Parathyroid adenoma (tissue), 2 donors: ENCODE results near the gene LIPH.

Experiments
- H2AFZ ChIP-seq: fragments of 300-600 bp; sonication (generic); one replicate; pipeline ENCODE4 v1.7.0; 2017; ENCODE audit warnings: antibody characterized with exemption, mild to moderate bottlenecking
- H3K27ac ChIP-seq: fragments of 300-600 bp; sonication (generic); one replicate; pipeline ENCODE4 v1.7.0; 2017
- H3K27me3 ChIP-seq: fragments of 300-600 bp; sonication (generic); one replicate; pipeline ENCODE4 v1.7.0; 2017; ENCODE audit warnings: low read length; ENCODE audit not compliant: control insufficient read depth, insufficient read depth
- H3K36me3 ChIP-seq: fragments of 300-600 bp; sonication (generic); one replicate; pipeline ENCODE4 v1.7.0; 2017; ENCODE audit warnings: low read length; ENCODE audit not compliant: control insufficient read depth, insufficient read depth
- H3K4me1 ChIP-seq: fragments of 300-600 bp; sonication (generic); one replicate; pipeline ENCODE4 v1.7.0; 2017; ENCODE audit warnings: control low read depth
- H3K4me2 ChIP-seq: fragments of 300-600 bp; sonication (generic); one replicate; pipeline ENCODE4 v1.7.0; 2017; ENCODE audit warnings: low read length
- H3K4me3 ChIP-seq: fragments of 300-600 bp; sonication (generic); one replicate; pipeline ENCODE4 v1.7.0; 2017; ENCODE audit warnings: low read depth, low read length
- H3K79me2 ChIP-seq: fragments of 300-600 bp; sonication (generic); one replicate; pipeline ENCODE4 v1.7.0; 2017; ENCODE audit warnings: control low read depth
- H3K9ac ChIP-seq: fragments of 300-600 bp; sonication (generic); one replicate; pipeline ENCODE4 v1.7.0; 2017; ENCODE audit warnings: mild to moderate bottlenecking
- H3K9me3 ChIP-seq: fragments of 300-600 bp; sonication (generic); one replicate; pipeline ENCODE4 v1.7.0; 2017; ENCODE audit warnings: low read length; ENCODE audit not compliant: control insufficient read depth
- CTCF ChIP-seq: fragments of 300-600 bp; sonication (generic); IDR thresholded peaks from one replicate; pipeline ENCODE4 v1.7.0; 2017; ENCODE audit warnings: antibody characterized with exemption, mild to moderate bottlenecking
- donor health status: primary hyperparathyroidism.

LIPH gene

GRCh38 chr3:185489462-185489861 is 62.9 kb downstream of the LIPH start:
- H3K4me1 ChIP-seq = no peaks in the 10 kb centered on the region
- no peak for TF ChIP-seq CTCF
- no peaks in the 10 kb centered on the region for H3K79me2 ChIP-seq
- no peaks in the 10 kb centered on the region for H3K36me3 ChIP-seq
- no peak overlapping the region for H3K27ac ChIP-seq
- H3K9ac ChIP-seq = no peak overlapping the region
- H3K4me3 ChIP-seq = no peak overlapping the region
- no peak overlapping the region for H2AFZ ChIP-seq
- H3K4me2 ChIP-seq = no peak overlapping the region
- H3K9me3 ChIP-seq = no peaks in the 10 kb centered on the region
- H3K27me3 ChIP-seq = no peaks in the 10 kb centered on the region

GRCh38 chr3:185488465-185488864 is 63.9 kb downstream of the LIPH start:
- H3K79me2 ChIP-seq = no peaks in the 10 kb centered on the region
- H3K4me3 ChIP-seq = no peak overlapping the region
- no peaks in the 10 kb centered on the region for H3K4me1 ChIP-seq
- no peak overlapping the region for H2AFZ ChIP-seq
- H3K9me3 ChIP-seq = no peaks in the 10 kb centered on the region
- H3K36me3 ChIP-seq = no peaks in the 10 kb centered on the region
- TF ChIP-seq CTCF = no peak
- no peak overlapping the region for H3K27ac ChIP-seq
- H3K9ac ChIP-seq = no peak overlapping the region
- H3K27me3 ChIP-seq = no peaks in the 10 kb centered on the region
- no peak overlapping the region for H3K4me2 ChIP-seq

- no peak for TF ChIP-seq CTCF
- Histone ChIP-seq H3K79me2 (no peaks in the 10 kb centered on the region), H3K27me3 (no peaks in the 10 kb centered on the region), H3K4me3 (no peak overlapping the region), H3K9ac (no peak overlapping the region), H3K4me2 (no peak overlapping the region), H3K9me3 (no peaks in the 10 kb centered on the region), H3K4me1 (no peaks in the 10 kb centered on the region), H3K27ac (no peak overlapping the region), H2AFZ (no peak overlapping the region), H3K36me3 (no peaks in the 10 kb centered on the region)
Measured at GRCh38 chr3:185486394-185486793, 66.0 kb downstream of the LIPH start.

GRCh38 chr3:185484296-185484695 is 68.1 kb downstream of the LIPH start:
- no peak overlapping the region for H3K27ac ChIP-seq
- no peak overlapping the region for H3K9ac ChIP-seq
- H3K36me3 ChIP-seq = no peaks in the 10 kb centered on the region

More at GRCh38 chr3:185484296-185484695, 68.1 kb downstream of the LIPH start:
- no peaks in the 10 kb centered on the region for H3K79me2 ChIP-seq
- no peak for TF ChIP-seq CTCF
- no peaks in the 10 kb centered on the region for H3K9me3 ChIP-seq
- no peaks in the 10 kb centered on the region for H3K27me3 ChIP-seq
- no peak overlapping the region for H3K4me2 ChIP-seq
- no peaks in the 10 kb centered on the region for H3K4me1 ChIP-seq
- no peak overlapping the region for H2AFZ ChIP-seq
- H3K4me3 ChIP-seq = no peak overlapping the region
